SK-N-SH (cell line): ENCODE results near the gene RAF1. TPM values are rescaled to one million over a fixed set of nuclear protein-coding genes. Genes with fewer than 3 reads are reported as not detected.
A peak's percentile ranks its signal among the peaks of the same experiment; 100 is the strongest.

Experiments
- CTCF ChIA-PET: fragments of 300-600, 350-600 bp; formaldehyde crosslinking; extraction: SDS; loops from one replicate; lab custom pipeline; 2021; lab: Yijun Ruan, JAX
- POLR2A ChIA-PET: fragments of 350-600 bp; sonication (Branson Sonifier 250); formaldehyde crosslinking; extraction: SDS; loops from one replicate; lab custom pipeline; 2020; ENCODE audit warnings: antibody characterized with exemption, inconsistent platforms; lab: Yijun Ruan, JAX
- DNase-seq: peaks from one replicate; pipeline ENCODE4 v3.0.0; 2012
- H2AFZ ChIP-seq: fragments of 200-600 bp; sonication (generic); 2 replicates; pipeline ENCODE4 v1.8.1; 2016; ENCODE audit warnings: antibody characterized with exemption, mild to moderate bottlenecking, low read depth
- H3F3A ChIP-seq: fragments of 200-600 bp; sonication (generic); replicated peaks from 2 replicates; pipeline ENCODE3; 2016; ENCODE audit warnings: antibody characterized with exemption, mild to moderate bottlenecking; ENCODE audit not compliant: insufficient read depth
- H3K27ac ChIP-seq, 2 experiments: fragments of 200-500 bp in 1 of 2; fragments of 200-600 bp in 1 of 2; sonication (Bioruptor generic) in 1 of 2; sonication (generic), shearing (Covaris generic) in 1 of 2; 2 replicates each; pipeline versions ENCODE4 v1.5.1 to v1.6.1; 2014 to 2016; ENCODE audit warnings: low read depth in 2 of 2, inconsistent platforms in 1 of 2, low read length in 1 of 2, mild to moderate bottlenecking in 1 of 2, mixed read lengths in 1 of 2
- H3K27me3 ChIP-seq: fragments of 200-600 bp; sonication (generic), shearing (Covaris generic); 2 replicates; pipeline ENCODE4 v1.6.1; 2016; ENCODE audit warnings: mixed run types; ENCODE audit not compliant: insufficient read depth
- H3K36me3 ChIP-seq, 2 experiments: fragments of 200-500 bp in 1 of 2; fragments of 200-600 bp in 1 of 2; sonication (Bioruptor generic) in 1 of 2; sonication (generic) in 1 of 2; replicated peaks in 1 of 2; 2 replicates each; pipeline versions ENCODE3 to v1.5.1; 2014 to 2016; ENCODE audit warnings: low read length in 1 of 2, mild to moderate bottlenecking in 1 of 2; ENCODE audit not compliant: insufficient read depth in 2 of 2, control insufficient read depth in 1 of 2
- H3K4me1 ChIP-seq, 2 experiments: fragments of 200-500 bp in 1 of 2; fragments of 200-600 bp in 1 of 2; sonication (Bioruptor generic) in 1 of 2; sonication (generic), shearing (Covaris generic) in 1 of 2; 2 replicates each; pipeline versions ENCODE4 v1.5.1 to v1.6.1; 2014 to 2016; ENCODE audit warnings: low read depth in 1 of 2, low read length in 1 of 2, mixed run types in 1 of 2; ENCODE audit not compliant: insufficient read depth in 2 of 2, control insufficient read depth in 1 of 2
- H3K4me2 ChIP-seq: fragments of 200-600 bp; sonication (generic), shearing (Covaris generic); 2 replicates; pipeline ENCODE4 v1.6.1; 2017; ENCODE audit warnings: mixed run types
- H3K4me3 ChIP-seq, 2 experiments: fragments of 200-500 bp in 1 of 2; fragments of 200-600 bp in 1 of 2; sonication (Bioruptor generic) in 1 of 2; sonication (generic), shearing (Covaris generic) in 1 of 2; 2 replicates each; pipeline versions ENCODE4 v1.5.1 to v1.8.1; 2014 to 2016; ENCODE audit warnings: low read depth in 2 of 2, inconsistent platforms in 1 of 2, low read length in 1 of 2, mild to moderate bottlenecking in 1 of 2, mixed read lengths in 1 of 2, moderate library complexity in 1 of 2
- H3K79me2 ChIP-seq: fragments of 200-600 bp; sonication (generic); 2 replicates; pipeline ENCODE4 v1.8.1; 2017; ENCODE audit warnings: mild to moderate bottlenecking; ENCODE audit not compliant: insufficient read depth
- H3K9ac ChIP-seq: fragments of 200-600 bp; sonication (generic); 2 replicates; pipeline ENCODE4 v1.6.1; 2017; ENCODE audit warnings: mixed run types
- H3K9me2 ChIP-seq: fragments of 200-600 bp; sonication (generic); 2 replicates; pipeline ENCODE4 v1.6.1; 2017; ENCODE audit warnings: mixed run types
- H3K9me3 ChIP-seq: fragments of 200-600 bp; sonication (generic); 2 replicates; pipeline ENCODE4 v1.6.1; 2017; ENCODE audit warnings: mixed run types, mild to moderate bottlenecking, moderate library complexity
- H4K20me1 ChIP-seq: fragments of 200-600 bp; sonication (generic); 2 replicates; pipeline ENCODE4 v1.6.1; 2017; ENCODE audit warnings: mild to moderate bottlenecking, mixed run types; ENCODE audit not compliant: insufficient read depth
- CTCF ChIP-seq: fragments of 200-600 bp; sonication (generic); IDR thresholded peaks from 2 replicates; pipeline ENCODE4 v1.6.1; 2017; ENCODE audit warnings: antibody characterized with exemption, mild to moderate bottlenecking, moderate library complexity
- ELF1 ChIP-seq: IDR thresholded peaks from 2 replicates; pipeline ENCODE4 v1.4.0; 2012
- GABPA ChIP-seq: IDR thresholded peaks from 2 replicates; pipeline ENCODE4 v1.4.0; 2012; ENCODE audit warnings: low read depth, mild to moderate bottlenecking
- MEF2A ChIP-seq: IDR thresholded peaks from 2 replicates; pipeline ENCODE4 v1.4.0; 2012; ENCODE audit warnings: low read depth, borderline replicate concordance
- NFIC ChIP-seq: IDR thresholded peaks from 2 replicates; pipeline ENCODE4 v1.4.0; 2012; ENCODE audit warnings: borderline replicate concordance
- PBX3 ChIP-seq: IDR thresholded peaks from 2 replicates; pipeline ENCODE4; 2012
- SMC3 ChIP-seq: IDR thresholded peaks from 2 replicates; pipeline ENCODE4 v1.6.1; 2012; ENCODE audit warnings: low read depth, low read length, improper control_type of control experiment
- ZBTB33 ChIP-seq: IDR thresholded peaks from 2 replicates; pipeline ENCODE4 v1.4.0; 2012; ENCODE audit warnings: low read depth, borderline replicate concordance
- WGBS: methylation state at CpG from one replicate; pipeline ENCODE4 v1.1.6; 2017; ENCODE audit warnings: low lambda C conversion rate; 5-methylcytosine and 5-hydroxymethylcytosine counted together
- polyA plus RNA-seq, 3 experiments: library from polyadenylated mRNA; depleted of rRNA; stranded (reverse); fragments of >200 nt; gene quantifications; 2 replicates each; pipeline ENCODE4 v1.2.3, GENCODE V29; 2012

RAF1 gene
- polyA plus RNA-seq, 1 of the 3 experiments (the other 2 are of a cell fraction) = 58.7 TPM

GRCh38 chr3:12549971-12550760 lies 113.8 kb downstream of the RAF1 start (continued):
- no peak for TF ChIP-seq NFIC
- TF ChIP-seq CTCF = no peak
- TF ChIP-seq ELF1 = no peak
- no peak for TF ChIP-seq ZBTB33
- no peak for TF ChIP-seq MEF2A

GRCh38 chr3:12545473-12545791 lies 118.5 kb downstream of the RAF1 start, which contains the start of gene MKRN2OS:
Gene MKRN2OS (minus strand): TSS chr3:12545499. CDS start chr3:12545464, 35 bp downstream.
- Histone ChIP-seq H3K9ac (no peak within 1 kb of the TSS), H3K4me2 (no peak within 1 kb of the TSS), H3K79me2 (no peaks in the 10 kb centered on the region), H3K9me3 (no peaks in the 10 kb centered on the region), H4K20me1 (no peaks in the 10 kb centered on the region), H3K9me2 (no peaks in the 10 kb centered on the region), H3K4me1 (peaks cover 0 to 2% of the 10 kb centered on the region in 2 experiments; a peak in 1 of 4 replicates), H3F3A (no peaks in the 10 kb centered on the region), H3K27ac (no peak within 1 kb of the TSS), H3K27me3 (no peaks in the 10 kb centered on the region), H3K4me3 (no peak within 1 kb of the TSS), H2AFZ (no peak within 1 kb of the TSS), H3K36me3 (peaks cover 0 to 3% of the 10 kb centered on the region in 2 experiments)
- WGBS = 90% methylated on average over 4 of the region's 4 CpGs
- ChIA-PET CTCF (interaction anchor here (0.9 to 1.2 kb wide), 3 partner anchors 9 to 54 kb away, joined by 3 to 4 read pairs (median 3); no protein-coding TSS in a partner anchor), POLR2A (interaction anchor here (0.7 kb wide), 1 partner anchor 8 kb away, joined by 5 read pairs; no protein-coding TSS in a partner anchor)
- TF ChIP-seq SMC3 = no peak
- TF ChIP-seq NFIC = no peak
- no peak for TF ChIP-seq GABPA
- 0 out of 2 replicates have a peak, but pooled peaks have one; percentile 12 for TF ChIP-seq PBX3
- no peak for DNase-seq
